Esophagus (tissue), 2 donors: ENCODE measurements around the gene NR4A2. TPM values are rescaled to one million over a fixed set of nuclear protein-coding genes. Genes with fewer than 3 reads are reported as not detected.
A peak's percentile ranks its signal among the peaks of the same experiment; 100 is the strongest.

Experiments used
- H3K27ac ChIP-seq, 2 donors: one replicate each; pipeline ENCODE4 v1.5.1; 2013; ENCODE audit warnings: low read depth in 2 of 2, mild to moderate bottlenecking in 2 of 2, inconsistent platforms in 1 of 2, low read length in 1 of 2, moderate library complexity in 1 of 2
- H3K27me3 ChIP-seq, 2 donors: one replicate each; pipeline ENCODE4 v1.6.1; 2013; ENCODE audit warnings: low read length in 2 of 2, control low read depth in 1 of 2, mild to moderate bottlenecking in 1 of 2; ENCODE audit not compliant: insufficient read depth in 2 of 2, control insufficient read depth in 1 of 2
- H3K36me3 ChIP-seq, 2 donors: one replicate each; pipeline ENCODE4 v1.6.1; 2013; ENCODE audit warnings: low read length in 1 of 2; ENCODE audit not compliant: control insufficient read depth in 2 of 2, insufficient read depth in 2 of 2
- H3K4me1 ChIP-seq, 2 donors: one replicate each; pipeline ENCODE4 v1.6.1; 2013; ENCODE audit warnings: low read length in 1 of 2; ENCODE audit not compliant: control insufficient read depth in 2 of 2, insufficient read depth in 2 of 2
- H3K4me3 ChIP-seq, 2 donors: one replicate each; pipeline ENCODE4 v1.5.1; 2013; ENCODE audit warnings: low read length in 2 of 2, mild to moderate bottlenecking in 2 of 2, low read depth in 1 of 2, moderate library complexity in 1 of 2
- H3K9me3 ChIP-seq, 2 donors: one replicate each; pipeline ENCODE4 v1.6.1; 2013; ENCODE audit warnings: mild to moderate bottlenecking in 2 of 2, low read depth in 1 of 2, low read length in 1 of 2, moderate library complexity in 1 of 2; ENCODE audit not compliant: control insufficient read depth in 2 of 2, insufficient read depth in 1 of 2
- WGBS, 2 donors: extraction: QIAGEN DNeasy Blood & Tissue Kit; methylation state at CpG; one replicate each; pipeline ENCODE4 v1.1.7; 2013; 5-methylcytosine and 5-hydroxymethylcytosine counted together
- polyA plus RNA-seq, 2 donors: library from polyadenylated mRNA; stranded (reverse); fragments of 200-250 nt; gene quantifications; one replicate each; pipeline ENCODE4 v1.2.3, GENCODE V29; 2013
- donor health status: healthy with polysubstance abuse.
- donor health status: Bipolar disorder and iron deficiency.

The NR4A2 gene
- polyA plus RNA-seq, 2 donors = 1.6 to 2.0 TPM

DNA sequence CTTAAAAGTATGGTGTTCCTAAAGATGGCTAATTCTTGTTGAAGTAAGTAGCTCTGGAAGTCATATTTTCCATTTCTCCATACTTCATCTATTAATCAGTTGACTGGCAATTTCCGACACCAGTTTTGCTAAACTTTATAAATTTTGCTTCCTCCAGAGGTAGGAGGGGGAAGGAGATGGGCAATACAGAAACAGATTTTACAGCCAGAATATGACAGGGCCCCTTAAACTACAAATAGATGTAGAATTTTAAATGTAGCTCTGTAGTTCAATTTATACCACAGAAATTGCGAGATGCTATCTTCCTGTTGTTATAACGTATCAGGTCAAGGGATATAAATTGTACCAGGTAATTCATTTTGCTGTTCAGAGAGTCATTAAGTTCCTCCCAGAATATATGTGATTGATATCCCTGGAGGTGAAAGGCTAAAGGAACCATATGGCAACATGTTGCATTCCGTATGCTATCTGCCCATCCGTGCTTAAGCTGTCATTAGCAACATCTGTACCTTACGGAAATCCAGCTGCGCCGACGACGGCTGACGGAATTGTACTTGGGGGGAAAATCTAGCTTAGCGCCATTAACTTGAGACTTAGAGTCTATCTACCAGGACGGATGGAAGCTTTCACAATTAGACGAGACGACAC lies 8.4 kb upstream of the NR4A2 start:
- H3K4me1 ChIP-seq = no peaks in the 10 kb centered on the region
- WGBS, 2 donors = 3 to 4% methylated on average over 15 of the region's 15 CpGs
- H3K27me3 ChIP-seq = no peaks in the 10 kb centered on the region
- no peaks in the 10 kb centered on the region for H3K36me3 ChIP-seq
- H3K4me3 ChIP-seq = peak overlapping the region; percentile 70 to 86
- no peaks in the 10 kb centered on the region for H3K9me3 ChIP-seq
- peak overlapping the region; percentile 99 to 100 for H3K27ac ChIP-seq

DNA sequence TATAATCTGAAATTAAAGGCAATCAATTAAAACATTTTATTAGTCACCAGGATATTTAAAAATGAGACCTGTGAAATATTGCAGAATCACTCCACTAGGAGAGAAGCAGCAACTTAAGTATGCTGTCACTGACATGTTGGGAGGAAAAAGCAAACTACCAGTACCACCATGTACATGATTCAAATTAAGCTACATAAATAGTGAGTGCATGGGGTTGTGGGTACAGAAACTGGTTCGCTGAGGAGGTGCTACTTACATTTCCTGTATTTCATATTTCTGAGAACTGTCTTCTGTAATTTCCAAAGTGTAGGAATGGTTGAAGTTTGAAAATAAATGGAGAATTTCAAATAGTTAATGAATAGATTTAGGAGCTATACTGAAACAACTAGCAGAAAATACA lies 7.9 kb upstream of the NR4A2 start:
- H3K27ac ChIP-seq = no peak overlapping the region
- H3K27me3 ChIP-seq = no peaks in the 10 kb centered on the region
- H3K9me3 ChIP-seq = no peaks in the 10 kb centered on the region
- no peaks in the 10 kb centered on the region for H3K4me1 ChIP-seq
- no peaks in the 10 kb centered on the region for H3K36me3 ChIP-seq
- H3K4me3 ChIP-seq = no peak overlapping the region
- 40 to 49% methylated on average over 1 of the region's 1 CpG for WGBS, 2 donors

DNA sequence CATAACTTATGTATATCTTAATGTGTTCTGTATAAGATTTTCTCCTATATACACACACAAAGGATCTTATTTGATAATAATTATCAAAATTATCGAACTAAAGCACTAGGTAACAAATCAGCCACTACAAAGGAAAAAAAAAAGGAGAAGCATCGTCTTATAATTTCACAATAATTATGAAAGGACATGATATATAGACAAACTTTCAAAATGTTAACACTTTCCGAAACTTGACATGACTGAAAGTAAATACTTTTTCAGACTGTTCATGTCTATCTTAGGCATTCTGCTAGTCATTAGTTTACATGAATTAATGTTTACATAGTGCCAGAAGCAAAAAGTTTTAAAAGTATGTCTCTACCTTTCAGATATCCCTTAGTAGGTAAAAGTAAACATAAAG lies 7.3 kb upstream of the NR4A2 start:
- WGBS, 2 donors = 57 to 72% methylated on average over 3 of the region's 3 CpGs
- no peaks in the 10 kb centered on the region for H3K27me3 ChIP-seq
- no peaks in the 10 kb centered on the region for H3K9me3 ChIP-seq
- no peaks in the 10 kb centered on the region for H3K36me3 ChIP-seq
- no peaks in the 10 kb centered on the region for H3K4me1 ChIP-seq
- no peak overlapping the region for H3K4me3 ChIP-seq
- no peak overlapping the region for H3K27ac ChIP-seq

DNA sequence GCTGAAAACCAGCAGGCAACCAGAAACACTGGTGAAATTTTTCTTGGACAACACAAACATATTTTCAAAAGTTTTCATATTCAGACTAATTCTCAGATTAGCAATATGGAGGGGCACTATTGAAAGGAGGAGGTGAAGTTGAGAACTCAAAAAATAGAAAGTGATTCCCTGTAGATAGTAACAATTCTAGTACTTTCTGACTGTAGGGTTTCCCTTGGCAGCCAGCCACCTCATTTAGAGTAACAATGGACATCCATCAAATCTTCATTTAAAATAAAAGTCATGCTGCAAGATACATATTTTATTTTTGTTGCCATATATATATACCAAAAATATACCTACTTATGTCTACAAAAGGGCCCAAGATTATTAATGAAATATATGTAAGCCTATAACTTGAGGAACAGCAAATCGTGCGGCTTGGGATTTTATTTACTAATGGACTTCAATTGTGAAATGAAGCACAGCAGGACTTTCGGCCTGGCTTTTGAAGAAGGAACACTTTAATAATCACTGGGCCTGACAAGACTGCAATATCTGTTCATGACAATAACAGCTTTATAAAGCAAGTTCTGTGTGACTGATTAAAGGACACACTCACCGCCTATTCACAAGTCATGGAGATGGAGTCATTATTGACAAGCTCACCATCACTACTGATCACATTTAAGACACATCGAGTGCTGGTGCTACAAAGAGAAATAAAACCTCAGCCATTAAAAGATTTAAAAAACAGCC lies 6.8 kb upstream of the NR4A2 start:
- no peaks in the 10 kb centered on the region for H3K9me3 ChIP-seq
- WGBS, 2 donors = 63 to 74% methylated on average over 5 of the region's 5 CpGs
- H3K4me3 ChIP-seq = no peak overlapping the region
- H3K36me3 ChIP-seq = no peaks in the 10 kb centered on the region
- no peaks in the 10 kb centered on the region for H3K4me1 ChIP-seq
- no peaks in the 10 kb centered on the region for H3K27me3 ChIP-seq
- H3K27ac ChIP-seq = no peak overlapping the region

DNA sequence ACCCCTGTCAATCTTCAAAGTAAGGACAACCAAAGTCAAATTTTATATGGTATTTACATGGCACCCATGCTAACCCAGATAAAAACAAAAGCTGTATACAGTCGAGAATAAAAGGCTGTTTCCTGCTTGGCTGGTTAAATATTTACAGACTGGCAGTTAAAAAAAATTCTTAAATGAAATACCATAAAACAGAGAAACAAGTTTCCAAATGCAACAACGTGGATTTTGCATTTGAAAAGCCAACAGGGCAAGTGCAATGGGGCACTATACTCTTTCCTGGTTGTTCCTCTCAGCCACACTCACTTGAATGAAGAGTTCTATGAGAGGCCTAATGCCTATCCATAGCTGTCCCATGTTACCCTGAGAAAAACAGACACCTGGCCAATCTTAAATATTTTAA lies 6.1 kb upstream of the NR4A2 start:
- no peaks in the 10 kb centered on the region for H3K4me1 ChIP-seq
- no peaks in the 10 kb centered on the region for H3K27me3 ChIP-seq
- H3K4me3 ChIP-seq = no peak overlapping the region
- H3K36me3 ChIP-seq = no peaks in the 10 kb centered on the region
- no peaks in the 10 kb centered on the region for H3K9me3 ChIP-seq
- no peak overlapping the region for H3K27ac ChIP-seq
- 35 to 51% methylated on average over 2 of the region's 2 CpGs for WGBS, 2 donors

DNA sequence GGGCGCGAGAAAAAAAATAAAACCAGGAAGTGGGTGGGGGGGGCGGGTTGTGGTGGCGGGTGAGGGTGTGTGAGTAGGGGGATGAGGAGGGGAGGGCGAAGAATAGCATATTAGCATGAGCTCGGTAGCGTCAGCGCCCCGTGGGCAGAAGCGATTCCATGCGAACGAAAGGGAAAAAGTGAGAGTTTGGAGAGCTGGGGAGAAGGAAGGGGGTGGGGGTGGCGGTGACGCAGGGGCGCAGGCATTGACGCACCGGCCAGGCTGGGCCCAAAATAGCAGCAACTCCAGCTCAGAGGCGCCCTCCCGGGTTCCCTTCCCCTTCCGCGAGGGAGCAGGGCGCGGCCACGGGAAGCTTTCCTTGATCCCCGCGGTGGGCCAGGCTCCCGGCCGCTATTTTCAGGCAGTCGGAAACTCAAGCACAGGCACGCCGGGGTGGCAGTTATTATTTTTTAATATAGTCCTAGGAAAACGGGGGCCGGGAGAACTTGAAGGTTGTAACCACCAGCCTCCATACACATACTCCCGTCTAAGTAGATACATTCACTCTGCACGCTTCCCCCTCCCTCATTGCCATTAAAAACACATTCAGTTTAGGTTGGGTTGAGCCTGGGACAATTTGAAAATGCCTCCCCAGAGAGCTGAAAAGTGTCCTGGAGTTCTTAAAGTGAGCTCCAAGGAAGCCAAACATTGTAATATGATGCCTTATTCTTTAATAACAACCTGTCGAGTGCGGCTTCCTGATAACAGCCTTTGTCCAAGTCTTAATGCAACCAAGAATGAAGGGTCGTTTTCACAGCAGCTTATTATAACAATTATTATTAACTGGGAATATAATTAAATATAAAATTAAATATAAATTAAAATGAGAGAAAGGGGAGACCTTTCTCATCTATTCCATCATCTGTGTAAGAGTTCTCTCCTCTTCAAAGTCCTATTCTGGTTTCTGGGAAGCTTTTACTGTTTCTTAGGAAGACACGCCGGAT lies 2.3 kb upstream of the NR4A2 start:
- peak overlapping the region; percentile 97 to 99 for H3K27ac ChIP-seq
- WGBS, 2 donors = 1% methylated on average over 34 to 40 of the region's 40 CpGs
- H3K9me3 ChIP-seq = no peaks in the 10 kb centered on the region
- H3K36me3 ChIP-seq = no peaks in the 10 kb centered on the region
- peak overlapping the region; percentile 71 to 81 for H3K4me3 ChIP-seq
- no peaks in the 10 kb centered on the region for H3K27me3 ChIP-seq
- H3K4me1 ChIP-seq = no peaks in the 10 kb centered on the region

DNA sequence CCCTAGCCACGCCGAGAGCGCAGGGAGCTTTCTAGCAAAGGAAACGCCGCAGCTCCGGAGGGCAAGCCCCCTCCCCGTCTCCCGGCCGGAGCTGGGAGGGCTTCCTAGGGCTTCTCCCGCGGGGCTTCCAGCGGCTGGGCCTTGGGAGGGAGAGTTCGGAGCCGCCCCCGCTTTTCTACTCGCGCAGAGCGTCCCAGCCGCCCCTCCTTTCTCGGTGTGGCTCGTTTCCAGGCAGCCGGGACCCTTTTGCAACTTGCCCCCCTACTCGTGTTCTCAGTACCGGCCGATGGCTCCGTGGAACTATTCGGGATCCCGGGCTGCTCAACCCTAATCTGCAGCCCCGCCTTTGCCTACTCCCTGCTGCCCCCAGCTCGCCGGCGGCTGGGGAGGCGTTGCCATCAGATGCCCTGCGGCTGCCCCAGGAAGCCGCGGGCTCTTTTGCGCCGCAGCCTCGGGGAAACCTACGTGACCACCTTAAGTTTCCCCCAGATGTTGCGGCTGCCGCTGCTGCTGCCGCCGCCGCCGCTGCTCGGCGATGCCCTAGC lies 1.5 kb upstream of the NR4A2 start:
- Histone ChIP-seq H3K4me1 (no peaks in the 10 kb centered on the region), H3K36me3 (peaks cover 0 to 7% of the 10 kb centered on the region in 2 donors), H3K27me3 (no peaks in the 10 kb centered on the region), H3K9me3 (peaks cover 0 to 2% of the 10 kb centered on the region in 2 donors), H3K4me3 (peak overlapping the region; percentile 71 to 81), H3K27ac (peak overlapping the region; percentile 97 to 99)
- 0% methylated on average over 48 of the region's 48 CpGs for WGBS, 2 donors

DNA sequence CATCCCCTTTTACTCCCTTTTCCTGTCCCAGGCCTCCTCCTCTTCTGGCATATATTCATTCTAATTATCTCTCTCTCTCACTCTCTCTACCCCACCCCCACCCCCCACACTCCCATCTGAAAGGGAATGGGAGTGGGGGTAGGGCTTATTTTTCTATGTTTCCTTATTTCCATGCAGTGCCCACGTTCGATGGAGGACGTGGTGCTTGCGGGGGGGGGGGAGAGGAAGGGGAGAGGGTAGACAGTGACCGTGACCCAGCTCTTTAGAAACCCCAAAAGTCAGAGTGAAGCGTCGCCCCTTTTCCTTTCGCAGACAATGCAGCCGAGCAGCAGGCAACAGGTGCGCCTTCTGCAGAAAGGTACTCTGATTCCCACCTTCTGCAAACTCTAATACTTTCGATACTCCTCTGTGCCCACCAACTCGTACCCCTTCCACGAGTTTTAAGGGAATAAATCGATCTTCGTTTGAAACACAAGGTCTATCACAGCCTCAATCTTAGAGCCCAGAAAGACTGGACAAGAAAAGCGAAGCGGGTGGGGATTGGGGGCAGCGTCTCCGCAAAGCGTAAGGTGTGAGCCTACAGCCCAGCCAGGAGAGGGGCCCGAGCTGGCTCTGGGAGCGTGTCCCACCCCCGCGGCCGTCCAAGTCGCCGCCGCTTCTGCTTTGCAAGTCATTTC lies 891 bp upstream of the NR4A2 start:
- Histone ChIP-seq H3K4me1 (no peaks in the 10 kb centered on the region), H3K27me3 (no peaks in the 10 kb centered on the region), H3K27ac (peak overlapping the region; percentile 97 to 99), H3K4me3 (peak overlapping the region; percentile 71 to 81), H3K9me3 (peaks cover 0 to 2% of the 10 kb centered on the region in 2 donors), H3K36me3 (peaks cover 0 to 10% of the 10 kb centered on the region in 2 donors)
- 0% methylated on average over 28 of the region's 28 CpGs for WGBS, 2 donors

DNA sequence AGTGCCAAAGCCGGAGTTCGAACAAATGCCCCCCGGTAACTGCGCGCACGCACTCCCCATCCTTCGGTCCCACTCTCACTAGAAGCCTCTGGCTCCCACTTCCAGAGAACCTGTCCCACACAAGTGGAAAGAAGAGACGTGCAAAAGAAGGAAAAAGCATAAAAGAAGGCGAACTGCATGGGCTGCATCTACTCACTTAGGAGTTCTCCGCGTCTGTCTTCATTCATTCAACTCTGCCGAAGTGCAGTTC lies 312 bp downstream of the NR4A2 start:
- 0 to 1% methylated on average over 12 of the region's 12 CpGs for WGBS, 2 donors
- Histone ChIP-seq H3K36me3 (peaks cover 0 to 18% of the 10 kb centered on the region in 2 donors), H3K27ac (peak overlapping the region; percentile 97 to 99), H3K4me1 (no peaks in the 10 kb centered on the region), H3K4me3 (peak overlapping the region; percentile 71 to 81), H3K9me3 (peaks cover 0 to 2% of the 10 kb centered on the region in 2 donors), H3K27me3 (no peaks in the 10 kb centered on the region)
